Astrocyte (in vitro differentiated cells and primary cell): ENCODE measurements around the gene OTUB2.

Source experiments
- CTCF ChIP-seq: IDR thresholded peaks from 2 replicates; pipeline ENCODE4 v1.5.1; 2011; ENCODE audit warnings: low read depth, mild to moderate bottlenecking, inconsistent platforms, low read length, moderate library complexity; ENCODE audit not compliant: insufficient read depth
- EZH2 ChIP-seq: IDR thresholded peaks from 2 replicates; pipeline ENCODE4 v1.6.1; 2012; ENCODE audit warnings: mild to moderate bottlenecking, low read length, inconsistent platforms; ENCODE audit not compliant: insufficient read depth

GRCh38 chr14:94047581-94047980 lies 21.4 kb downstream of the OTUB2 start:
- no peak for TF ChIP-seq CTCF
- TF ChIP-seq EZH2 = no peak
